GM19240 (cell line): ENCODE data around the gene MEI1.

Source experiments
- DNase-seq: peaks from one replicate; pipeline ENCODE4 v3.0.0; 2011; ENCODE audit warnings: low spot score; ENCODE audit not compliant: insufficient read length

The MEI1 gene

DNA sequence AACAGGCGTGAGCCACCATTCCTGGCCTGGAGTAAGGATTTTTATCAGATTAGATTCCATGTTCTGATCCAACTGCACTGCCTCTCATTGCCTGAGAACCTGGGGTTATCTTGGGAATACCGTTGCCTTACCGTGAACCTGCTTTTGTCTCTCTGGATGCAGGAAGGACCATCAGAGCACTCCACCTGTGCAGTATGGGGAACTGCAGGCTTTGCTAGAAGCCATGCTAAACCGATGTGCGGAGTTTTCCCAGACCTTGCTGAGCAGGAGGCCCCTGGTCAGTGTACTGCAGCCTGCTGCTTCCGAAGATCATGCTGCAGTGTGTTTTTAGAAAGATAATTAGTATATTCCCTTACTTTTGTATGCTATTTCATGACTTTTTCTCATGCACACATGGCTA lies 43.6 kb downstream of the MEI1 start:
- no peak for DNase-seq

DNA sequence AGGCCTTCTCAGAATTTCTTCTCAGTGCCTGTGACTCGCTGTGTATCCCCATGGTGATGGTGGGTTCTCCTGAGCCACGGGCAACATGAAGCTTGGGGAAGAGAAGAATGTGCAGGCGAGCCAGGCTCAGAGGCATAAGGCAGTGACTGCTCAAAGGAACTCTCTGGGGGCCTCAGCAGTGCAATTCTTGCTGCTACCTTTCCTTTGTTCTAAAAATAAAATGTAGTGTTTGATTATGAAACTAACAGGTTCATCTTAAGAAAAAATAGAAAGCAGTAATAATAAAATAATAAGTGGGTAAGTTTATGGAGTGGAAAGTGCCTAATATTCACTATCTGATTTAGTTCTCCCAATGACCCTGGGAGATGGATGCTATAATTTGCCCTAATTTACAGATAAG lies 46.7 kb downstream of the MEI1 start:
- DNase-seq, result no peak

DNA sequence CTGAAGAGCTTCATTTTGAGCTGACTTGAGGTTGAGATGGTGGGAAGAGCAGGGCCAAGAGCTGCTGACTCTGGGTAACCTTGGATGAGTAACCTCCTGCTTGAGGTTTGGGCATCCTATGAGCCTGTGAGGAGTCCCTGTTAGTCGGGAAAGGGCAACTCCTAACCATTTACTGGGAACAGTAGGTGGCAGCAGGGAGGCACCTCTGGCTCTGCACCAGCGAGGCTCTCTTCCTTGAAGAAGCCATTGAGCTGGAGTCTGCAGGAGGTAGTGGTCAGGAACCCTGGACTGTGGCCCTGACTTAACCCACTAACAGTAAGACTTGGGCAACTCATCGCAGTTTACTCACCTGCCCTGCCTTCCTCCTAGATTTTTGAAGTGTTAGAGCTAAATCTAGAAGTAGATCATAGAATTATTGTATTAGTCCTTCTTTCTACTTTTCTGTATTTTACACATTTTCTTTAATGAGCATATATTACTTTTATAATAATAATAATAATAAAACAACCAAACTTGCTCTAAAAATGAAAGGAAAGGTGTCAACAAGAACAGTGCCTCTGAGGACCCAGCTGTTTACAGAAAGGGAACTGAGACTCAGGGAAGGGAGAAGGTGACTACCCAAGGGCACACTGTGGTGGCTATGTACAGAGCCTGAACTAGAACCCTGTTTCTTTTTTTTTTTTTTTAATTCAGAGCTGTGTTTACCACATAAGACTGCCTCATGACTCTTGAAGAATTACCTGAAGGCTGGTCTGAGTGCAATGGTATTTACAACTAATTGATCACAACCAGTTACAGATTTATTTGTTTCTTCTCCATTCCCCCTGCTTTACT lies 47.5 kb downstream of the MEI1 start:
- peak; percentile 48 for DNase-seq

DNA sequence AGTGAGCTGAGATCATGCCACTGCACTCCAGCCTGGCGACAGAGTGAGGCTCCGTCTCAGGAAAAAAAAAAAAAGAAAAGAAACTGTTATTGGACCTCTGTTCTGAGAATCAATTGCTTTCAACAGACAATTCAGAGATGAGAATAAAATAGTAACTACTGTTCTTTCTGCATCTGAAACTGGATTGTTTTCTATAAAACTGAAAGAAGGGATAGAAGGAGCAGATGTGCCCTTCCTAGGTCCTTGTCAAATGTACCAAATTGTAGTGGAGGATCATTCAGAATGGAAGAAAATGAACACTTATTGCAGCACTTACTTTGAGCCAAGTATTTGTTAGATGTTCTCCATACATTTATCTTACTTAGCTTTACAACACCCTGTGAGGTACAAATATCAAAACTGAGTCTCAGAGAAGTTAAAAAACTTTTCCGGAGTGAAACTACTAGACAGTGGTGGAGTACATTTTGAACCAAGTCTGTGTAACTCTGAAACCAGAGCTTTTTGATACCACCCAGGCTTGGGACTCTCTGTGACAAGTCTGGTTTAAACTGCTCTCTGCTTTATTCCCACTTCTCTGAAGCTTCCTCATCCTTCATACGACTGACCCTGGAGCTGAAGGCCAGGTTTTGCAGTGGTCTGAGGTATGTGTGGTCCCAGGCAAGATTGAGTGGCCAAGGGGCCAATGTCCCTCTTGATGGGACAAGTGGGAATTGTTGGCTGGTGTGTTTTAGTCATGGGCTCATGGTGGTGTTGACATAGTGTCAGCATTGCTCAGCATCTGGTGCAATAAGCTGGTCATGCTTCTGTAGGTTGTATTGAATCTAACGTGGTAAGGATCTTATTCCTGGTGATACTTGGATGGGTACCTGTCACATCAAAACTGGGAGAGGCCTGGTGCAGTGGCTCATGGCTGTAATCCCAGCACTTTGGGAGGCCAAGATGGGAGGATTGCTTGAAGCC lies 53.0 kb downstream of the MEI1 start:
- DNase-seq, result no peak

DNA sequence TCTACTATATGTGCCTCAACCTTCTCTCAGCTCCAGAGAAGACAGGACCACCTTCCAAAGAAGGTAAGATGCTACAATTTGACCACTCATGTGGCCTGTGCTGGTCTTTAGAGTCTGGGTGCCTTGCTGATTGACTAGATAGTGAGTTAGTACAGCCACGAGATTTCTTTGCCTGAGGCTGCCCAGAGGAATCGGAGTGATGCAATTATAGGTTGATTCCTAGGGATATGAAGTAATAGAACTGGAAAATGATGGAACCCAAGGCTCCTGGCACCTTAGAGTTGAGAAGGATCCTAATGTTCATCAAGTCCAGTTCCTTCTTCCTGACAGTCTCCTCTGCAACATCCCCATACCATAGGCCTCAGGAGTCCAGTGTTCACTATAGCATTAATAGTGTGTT lies 54.7 kb downstream of the MEI1 start:
- no peak for DNase-seq

DNA sequence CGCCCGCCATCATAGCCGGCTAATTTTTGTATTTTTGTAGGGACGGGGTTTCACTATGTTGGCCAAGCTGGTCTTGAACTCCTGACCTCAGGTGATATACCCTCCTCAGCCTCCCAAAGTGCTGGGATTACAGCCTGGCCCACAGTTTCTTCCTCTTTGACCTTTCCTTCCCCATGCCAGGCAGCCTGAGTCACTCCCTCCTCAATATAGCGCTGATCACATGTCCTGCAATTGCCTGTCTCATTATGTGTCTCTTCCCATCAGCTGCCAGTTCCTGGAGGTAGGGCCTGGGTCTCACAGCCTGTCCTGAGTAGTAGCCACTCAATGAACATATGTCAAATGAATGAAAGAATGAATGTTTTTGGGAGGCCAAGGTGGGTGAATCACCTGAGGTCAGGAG lies 58.2 kb downstream of the MEI1 start:
- no peak for DNase-seq

DNA sequence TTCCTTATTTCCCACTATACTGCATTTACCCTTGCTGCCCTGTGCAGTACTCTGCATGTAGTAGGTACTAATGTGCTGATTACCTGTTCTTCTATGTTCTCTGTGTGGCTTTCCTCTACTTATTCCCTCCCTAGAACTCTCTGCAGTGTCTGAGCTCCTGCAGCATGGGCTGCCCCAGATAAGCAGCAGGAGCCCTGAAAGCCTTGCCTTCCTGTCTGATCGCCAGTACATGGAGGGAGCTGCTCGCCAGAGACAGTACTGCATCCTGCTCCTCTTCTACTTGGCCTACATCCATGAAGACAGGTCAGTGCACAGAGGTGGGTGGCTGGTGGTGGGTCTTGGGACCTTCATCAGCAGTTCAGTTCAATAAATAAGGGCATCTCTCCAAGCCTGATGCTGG lies 58.9 kb downstream of the MEI1 start:
- DNase-seq, result no peak

DNA sequence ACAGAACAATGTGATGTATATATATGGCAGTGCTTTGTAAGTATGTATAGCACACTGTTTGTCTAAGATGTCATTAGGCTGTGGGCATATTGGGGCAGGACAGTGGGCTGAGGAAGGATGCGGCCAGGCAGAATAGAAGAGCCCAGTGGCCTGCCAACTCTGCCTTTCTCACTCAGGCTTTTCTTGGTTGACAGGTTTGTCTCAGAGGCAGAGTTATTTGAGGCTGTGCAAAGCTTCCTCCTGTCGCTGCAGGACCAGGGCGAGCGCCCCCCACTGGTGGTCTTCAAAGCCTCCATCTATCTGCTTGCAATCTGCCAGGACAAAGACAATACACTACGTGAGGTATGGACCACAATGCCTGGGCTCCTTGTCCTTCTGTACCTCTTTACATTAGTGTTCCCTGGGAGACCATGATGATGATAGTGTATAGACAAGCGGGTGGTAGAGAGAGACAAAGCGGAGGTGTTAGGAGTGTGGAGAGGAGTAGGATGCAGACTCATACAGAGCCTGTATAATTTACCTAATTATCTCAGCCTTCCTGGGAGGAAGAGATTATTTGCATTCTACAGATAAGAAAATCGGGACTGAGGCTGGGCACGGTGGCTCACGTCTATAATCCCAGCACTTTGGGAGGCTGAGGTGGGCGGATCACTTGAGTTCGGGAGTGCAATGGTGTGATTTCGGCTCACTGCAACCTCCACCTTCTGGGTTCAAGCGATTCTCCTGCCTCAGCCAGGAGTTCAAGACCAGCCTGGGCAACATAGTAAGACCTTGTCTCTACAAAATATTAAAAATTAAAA lies 63.9 kb downstream of the MEI1 start:
- DNase-seq, result no peak

DNA sequence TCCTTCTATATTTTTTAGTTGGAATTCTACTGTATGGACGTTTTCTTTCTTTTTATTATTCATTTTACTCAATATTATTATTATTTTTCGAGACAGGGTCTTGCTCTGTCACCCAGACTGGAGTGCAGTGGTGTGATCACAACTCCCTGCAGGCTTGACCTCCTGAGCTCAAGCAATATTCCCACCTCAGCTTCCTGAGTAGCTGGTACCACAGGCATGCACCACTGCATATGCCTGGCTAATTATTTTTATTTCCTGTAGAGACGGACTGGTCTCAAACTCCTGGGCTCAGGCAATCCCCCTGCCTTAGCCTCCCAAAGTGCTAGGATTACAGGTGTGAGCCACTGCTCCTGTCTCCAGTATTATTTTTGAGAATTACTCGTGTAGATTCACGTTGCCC lies 67.2 kb downstream of the MEI1 start:
- DNase-seq, result no peak

DNA sequence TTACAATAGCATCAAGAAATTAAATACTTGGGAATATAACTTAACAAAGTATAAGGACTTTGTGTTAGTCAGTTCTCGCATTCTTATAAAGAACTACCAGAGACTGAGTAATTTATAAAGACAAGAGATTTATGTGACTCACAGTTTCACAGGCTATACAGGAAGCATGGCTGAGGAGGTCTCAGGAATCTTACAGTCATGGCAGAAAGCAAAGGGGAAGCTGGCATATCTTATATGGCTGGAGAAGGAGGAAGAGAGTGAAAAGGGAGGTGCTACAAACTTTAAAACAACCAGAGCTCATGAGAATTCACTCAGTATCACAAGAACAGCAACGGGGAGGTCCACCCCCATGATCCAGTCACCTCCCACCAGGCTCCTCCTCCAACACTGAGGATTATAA lies 69.1 kb downstream of the MEI1 start:
- no peak for DNase-seq

DNA sequence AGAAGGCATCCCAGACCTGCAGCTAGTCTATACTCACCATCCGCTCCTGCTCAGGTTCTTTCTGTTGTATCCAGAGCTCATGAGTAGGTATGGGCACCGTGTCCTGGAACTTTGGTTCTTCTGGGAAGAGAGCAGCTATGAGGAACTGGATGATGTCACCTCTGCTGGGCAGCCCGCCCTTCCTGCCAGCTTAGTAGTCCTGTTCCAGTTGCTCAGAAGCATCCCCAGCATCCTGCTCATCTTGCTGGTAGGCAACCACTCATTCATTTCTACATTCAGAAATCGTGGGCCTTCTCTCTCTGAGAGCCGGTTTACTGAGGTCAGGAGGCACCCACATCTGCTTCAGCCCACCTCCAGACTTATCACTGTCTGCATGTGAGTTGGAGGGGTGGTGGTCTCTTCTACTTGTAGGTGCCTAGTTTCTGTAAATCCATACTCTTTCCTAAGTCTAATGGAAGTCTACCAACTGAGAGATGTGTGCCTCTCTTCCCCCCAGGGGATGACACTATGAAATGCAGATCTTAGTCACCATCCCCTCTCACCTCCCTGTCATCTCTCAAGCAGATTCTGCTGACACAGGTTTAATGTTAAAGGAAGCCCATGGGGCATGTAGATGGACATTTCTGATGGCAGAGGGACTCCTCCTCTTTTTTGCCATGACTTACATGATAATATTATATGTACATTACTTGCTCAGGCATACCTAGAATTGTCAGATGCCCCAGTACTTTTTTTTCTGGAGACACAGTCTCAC lies 71.6 kb downstream of the MEI1 start:
- DNase-seq, result no peak

DNA sequence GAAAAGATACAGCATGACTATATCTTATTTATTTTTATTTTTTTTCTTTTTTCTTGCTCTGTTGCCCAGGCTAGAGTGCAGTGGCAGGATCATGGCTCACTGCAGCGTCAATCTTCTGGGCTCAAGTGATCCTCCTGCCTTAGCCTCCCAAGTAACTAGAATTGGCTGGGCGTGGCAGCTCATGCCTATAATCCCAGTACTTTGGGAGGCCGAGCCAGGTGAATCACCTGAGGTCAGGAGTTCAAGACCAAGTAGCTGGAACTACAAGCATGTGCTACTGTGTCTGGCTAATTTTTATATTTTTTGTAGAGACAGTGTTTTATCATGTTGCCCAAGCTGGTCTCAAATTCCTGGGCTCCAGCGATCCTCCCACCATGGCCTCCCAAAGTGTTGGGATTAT lies 72.9 kb downstream of the MEI1 start:
- DNase-seq, result no peak

DNA sequence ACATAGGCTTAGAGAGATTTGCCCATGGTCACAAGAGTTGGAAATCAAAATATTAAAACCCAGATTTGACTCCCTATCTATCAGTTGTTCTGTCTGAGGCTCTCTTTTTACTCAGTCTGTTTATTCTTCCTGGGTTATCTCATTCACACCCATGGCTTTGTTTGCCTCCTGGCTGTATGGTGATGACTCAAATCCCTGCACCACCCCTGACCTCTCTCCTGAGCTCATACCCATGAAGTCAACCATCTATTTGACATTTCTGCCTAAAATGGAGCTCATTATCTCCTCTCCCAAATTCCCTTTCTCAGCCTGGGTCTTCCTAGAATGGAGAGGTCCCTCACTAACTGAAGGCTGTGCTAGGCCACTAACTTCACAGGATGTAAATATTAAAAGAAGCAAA lies 73.3 kb downstream of the MEI1 start:
- no peak for DNase-seq

DNA sequence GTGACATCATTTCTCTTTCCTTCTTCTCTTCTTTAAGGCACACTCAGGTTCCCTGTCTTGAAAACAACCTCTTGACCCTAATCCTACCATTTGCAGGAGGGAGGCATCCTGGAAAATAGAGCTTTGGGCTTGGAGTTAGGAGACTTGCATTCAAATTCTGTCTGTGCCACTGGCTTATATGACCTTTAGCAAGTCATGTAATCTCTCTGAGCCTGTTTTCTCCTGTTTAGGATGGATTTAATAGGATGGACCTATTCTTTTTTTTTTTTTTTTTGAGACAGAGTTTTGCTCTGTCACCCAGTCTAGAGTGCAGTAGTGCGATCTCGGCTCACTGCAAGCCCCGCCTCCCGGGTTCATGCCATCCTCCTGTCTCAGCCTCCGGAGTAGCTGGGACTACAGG lies 76.0 kb downstream of the MEI1 start:
- DNase-seq, result no peak

DNA sequence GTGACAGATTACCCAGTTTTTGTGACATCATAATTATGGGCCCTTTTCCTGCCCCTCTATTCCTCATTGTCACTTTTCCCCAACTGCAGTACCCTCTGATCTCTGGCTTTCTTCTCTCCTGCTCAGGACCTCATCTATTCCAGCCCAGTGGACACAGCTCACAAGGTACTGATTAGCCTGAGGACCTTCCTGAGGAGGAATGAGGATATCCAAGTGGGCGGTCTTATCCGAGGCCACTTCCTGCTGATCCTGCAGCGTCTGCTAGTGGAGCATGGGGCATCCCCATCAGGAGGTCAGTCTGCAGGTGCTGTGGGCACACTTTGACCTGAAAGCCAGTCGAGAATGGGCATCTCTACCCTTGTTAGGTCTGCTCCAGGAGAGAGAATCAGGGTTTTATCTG lies 76.7 kb downstream of the MEI1 start:
- DNase-seq, result no peak

DNA sequence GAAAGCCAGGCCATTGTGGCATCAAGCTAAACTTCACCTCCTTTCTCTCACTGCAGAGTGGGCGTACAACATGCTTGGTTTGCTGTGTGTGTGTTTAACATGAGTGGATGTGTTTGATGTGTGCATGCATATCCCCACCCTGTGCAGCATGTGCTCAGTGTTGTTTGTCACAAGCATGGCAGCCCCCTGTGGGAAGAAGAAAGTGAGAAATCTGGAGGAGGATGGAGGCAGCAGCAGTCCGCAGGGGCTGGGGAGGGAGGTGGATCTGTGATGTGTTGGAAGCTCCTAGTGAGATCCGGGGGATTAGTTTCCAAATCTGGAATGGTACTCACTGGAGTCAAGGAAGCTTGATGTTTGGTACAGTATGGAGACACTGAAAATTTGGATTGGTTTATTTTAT lies 77.1 kb downstream of the MEI1 start:
- no peak for DNase-seq

DNA sequence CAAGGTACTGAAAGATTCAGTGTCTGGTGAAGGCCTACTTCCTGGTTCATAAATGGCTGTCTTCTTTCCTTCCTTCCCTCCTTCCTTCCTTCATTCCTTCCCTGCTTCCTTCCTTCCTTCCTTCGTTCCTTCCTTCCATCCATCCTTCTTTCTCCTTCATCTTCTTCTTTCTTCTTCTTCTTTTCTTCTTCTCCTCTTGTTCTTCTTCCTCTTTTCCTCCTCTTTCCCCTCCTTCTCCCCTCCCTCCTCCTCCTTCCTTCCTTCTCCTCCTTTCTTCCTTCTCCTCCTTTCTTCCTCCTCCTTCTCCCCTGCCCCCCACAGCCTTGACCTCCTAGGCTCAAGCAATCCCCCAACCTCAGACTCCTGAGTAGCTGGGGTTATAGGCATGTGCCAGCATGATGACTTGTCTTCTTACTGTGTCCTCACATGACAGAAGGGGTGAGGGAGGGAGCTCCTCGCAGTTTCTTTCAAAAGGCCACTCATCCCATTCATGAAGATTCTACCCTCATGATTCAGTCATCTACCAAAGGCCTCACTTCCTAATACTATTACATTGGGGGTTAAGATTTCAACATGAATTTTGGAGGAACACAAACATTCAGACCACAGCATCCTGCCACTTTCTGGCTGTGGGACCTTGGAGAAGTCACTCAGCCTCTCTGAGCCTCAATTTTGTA lies 78.6 kb downstream of the MEI1 start:
- no peak for DNase-seq

DNA sequence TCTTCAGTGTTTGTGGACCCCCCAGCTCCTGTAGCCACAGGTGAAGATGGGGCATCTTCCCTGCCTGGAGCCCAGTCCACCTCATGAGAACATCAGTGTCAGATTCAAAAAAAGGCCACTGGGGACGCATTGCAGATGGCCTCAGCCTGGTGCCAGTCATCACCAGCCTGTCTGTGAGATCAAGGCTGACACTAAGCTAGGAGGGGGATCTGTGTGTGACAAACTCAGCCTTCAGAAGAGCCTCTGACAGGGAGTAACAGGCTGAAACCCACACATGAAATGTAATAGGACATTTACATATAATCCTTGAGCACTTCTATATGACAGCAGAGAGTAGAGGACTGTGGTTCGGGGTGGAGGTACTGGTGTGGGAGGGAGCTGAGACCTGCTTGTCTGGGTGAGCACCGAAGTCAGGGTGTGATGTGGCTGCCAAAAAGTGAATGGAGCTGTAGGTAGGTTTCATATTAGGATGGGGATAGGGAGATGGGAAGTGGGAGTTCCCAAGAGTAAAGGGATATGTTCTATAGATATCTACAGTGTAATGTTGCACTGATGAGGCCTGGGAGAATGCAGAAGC lies 80.7 kb downstream of the MEI1 start:
- no peak for DNase-seq

DNA sequence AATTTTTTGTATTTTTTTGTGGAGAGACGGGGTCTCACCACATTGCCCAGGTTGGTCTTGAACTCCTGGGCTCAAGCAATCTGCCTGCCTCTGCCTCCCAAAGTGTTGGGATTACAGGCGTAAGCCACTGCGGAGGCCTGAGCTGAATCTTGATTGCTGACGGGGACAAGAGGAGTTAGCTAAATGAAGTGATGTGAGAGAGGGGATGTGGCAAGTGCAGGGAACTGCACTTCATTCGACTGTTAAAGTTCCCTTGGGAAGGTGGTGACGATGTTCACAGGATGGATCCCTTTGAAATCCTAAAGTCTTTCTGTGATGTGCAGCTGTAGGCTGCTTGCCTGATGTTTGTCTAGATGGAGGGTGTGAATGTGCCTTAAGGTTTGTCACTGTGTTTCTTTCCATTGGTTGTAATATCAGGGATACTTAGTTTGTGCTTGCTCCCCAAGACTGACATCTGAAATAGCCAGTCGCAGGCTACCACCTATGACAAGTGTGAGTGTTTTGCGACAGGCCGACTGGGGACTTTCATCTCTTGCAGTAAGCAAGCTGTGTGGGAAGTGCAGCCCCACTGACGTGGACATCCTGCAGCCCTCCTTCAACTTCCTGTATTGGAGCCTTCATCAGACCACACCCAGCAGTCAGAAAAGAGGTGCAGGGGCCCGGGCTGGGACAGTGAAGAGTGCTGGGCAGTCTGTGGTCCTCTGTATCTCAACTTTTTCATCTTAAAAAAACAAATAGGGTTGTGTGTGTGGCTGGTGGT lies 81.6 kb downstream of the MEI1 start:
- peak; percentile 82 for DNase-seq
